Measurements from ENCODE around the gene TGFB1I1. TPM values are rescaled to one million over a fixed set of nuclear protein-coding genes. Genes with fewer than 3 reads are reported as not detected.

TGFB1I1 gene
- total and polyA plus RNA-seq, 7 donors = 4.5 to 11.5 (median 8.3) TPM

DNA sequence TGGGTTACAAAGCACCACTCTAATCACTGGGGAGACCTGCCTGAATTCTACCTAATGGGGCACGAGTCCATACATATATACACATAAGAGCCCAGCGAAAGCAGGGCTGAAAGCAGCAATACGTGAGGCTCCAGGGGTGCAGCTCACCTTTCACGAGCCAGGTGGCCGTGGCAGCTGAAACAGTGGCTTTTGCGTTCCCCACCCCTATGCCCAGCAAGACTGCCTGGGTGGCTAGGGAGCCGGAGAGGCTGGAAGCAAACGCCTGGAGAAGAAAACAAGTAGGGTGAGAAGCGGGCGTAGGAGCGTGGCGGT lies 35.6 kb downstream of the TGFB1I1 start:
- no peak for TF ChIP-seq CTCF (IDR thresholded peaks at IDR 0.05)
- peaks cover 21% of the 10 kb centered on the region for H3K4me1 ChIP-seq
- intact Hi-C loops (cut with DNase I) = loop anchor here in 1 of 2 donors (10.0 kb wide), 2 partner anchors 207 to 367 kb away; partner anchors contain the start of gene ZNF267
- DNase-seq (no peak), ATAC-seq (peak in 3 of 4 donors; percentile 1 to 20 (median 14))
- H3K36me3 ChIP-seq (ENCODE audit: insufficient read depth in 1 of 2, low read depth in 1 of 2) = peaks cover 0 to 27% of the 10 kb centered on the region in 2 donors
- peak overlapping the region; percentile 92 for H3K4me3 ChIP-seq
- H3K27ac ChIP-seq = peak overlapping the region; percentile 96
- no peaks in the 10 kb centered on the region for H3K9me3 ChIP-seq
- H3K27me3 ChIP-seq (ENCODE audit: insufficient read depth in 3 of 3, low read length in 2 of 3) = no peaks in the 10 kb centered on the region
- WGBS, 3 donors = 2% methylated on average over 12 of the region's 12 CpGs

- intact Hi-C loops (cut with DNase I) = loop anchor here (2.0 to 10.0 kb wide), 3 partner anchors 49 to 367 kb away; partner anchors contain the start of genes ARMC5 (in 1 of the 2) and ZNF267 (in 1 of the 2)
- WGBS, 3 donors = 0 to 1% (median 0%) methylated on average over 53 to 65 of the region's 65 CpGs
- H3K27ac ChIP-seq = peak within 1 kb of the TSS; percentile 96
- peak; percentile 97 to 99 (median 98) for ATAC-seq
- TF ChIP-seq CTCF (IDR thresholded peaks at IDR 0.05) = no peak
- H3K9me3 ChIP-seq = no peaks in the 10 kb centered on the region
- peak within 1 kb of the TSS; percentile 92 for H3K4me3 ChIP-seq
- DNase-seq = peak; percentile 92 to 96
- H3K36me3 ChIP-seq (ENCODE audit: insufficient read depth in 1 of 2, low read depth in 1 of 2) = peaks cover 0 to 27% of the 10 kb centered on the region in 2 donors
- no peaks in the 10 kb centered on the region for H3K27me3 ChIP-seq (ENCODE audit: insufficient read depth in 3 of 3, low read length in 2 of 3)
- H3K4me1 ChIP-seq = peaks cover 21% of the 10 kb centered on the region
Measured at GRCh38 chr16:31507929-31508705, 36.2 kb downstream of the TGFB1I1 start, which contains the start of gene RUSF1. TSS of gene RUSF1 (minus strand) at chr16:31508391. CDS start at chr16:31508373, 18 bp downstream.

DNA sequence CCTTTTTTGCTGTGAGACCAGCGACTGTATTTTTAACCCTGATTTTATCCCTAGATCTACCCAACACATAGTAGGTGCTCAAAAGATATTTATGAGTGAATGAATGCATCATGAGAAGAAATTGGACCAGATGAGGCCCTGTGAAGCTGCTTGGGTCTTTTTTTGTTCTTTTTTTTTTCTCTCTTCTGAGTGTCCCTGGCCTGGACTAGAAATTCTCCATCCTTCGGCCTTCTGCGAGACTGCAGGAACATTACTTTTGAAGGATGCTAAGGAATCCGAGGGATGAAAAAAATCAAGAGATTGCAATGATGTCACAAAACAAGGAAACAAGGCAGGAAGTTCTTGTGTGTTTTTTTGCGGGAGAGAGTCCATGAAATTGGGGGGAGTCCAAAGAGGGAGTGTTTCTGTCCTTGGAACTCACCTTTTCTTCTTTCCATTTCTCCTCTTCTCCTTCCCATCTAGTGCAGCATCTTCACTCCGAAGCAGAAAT lies 36.8 kb downstream of the TGFB1I1 start:
- no peaks in the 10 kb centered on the region for H3K9me3 ChIP-seq
- WGBS, 3 donors = 9 to 12% (median 12%) methylated on average over 6 of the region's 6 CpGs
- no peaks in the 10 kb centered on the region for H3K27me3 ChIP-seq (ENCODE audit: insufficient read depth in 3 of 3, low read length in 2 of 3)
- TF ChIP-seq CTCF (IDR thresholded peaks at IDR 0.05) = no peak
- H3K36me3 ChIP-seq (ENCODE audit: insufficient read depth in 1 of 2, low read depth in 1 of 2) = peaks cover 0 to 27% of the 10 kb centered on the region in 2 donors
- ATAC-seq = peak in 2 of 4 donors; percentile 8 to 47
- H3K4me3 ChIP-seq = peak overlapping the region; percentile 92
- H3K27ac ChIP-seq = peak overlapping the region; percentile 96
- H3K4me1 ChIP-seq = peaks cover 21% of the 10 kb centered on the region
- intact Hi-C loops (cut with DNase I) = loop anchor here (2.0 to 10.0 kb wide), 3 partner anchors 50 to 366 kb away; partner anchors contain the start of genes ARMC5 (in 1 of the 2) and ZNF267 (in 1 of the 2)
- no peak for DNase-seq

DNA sequence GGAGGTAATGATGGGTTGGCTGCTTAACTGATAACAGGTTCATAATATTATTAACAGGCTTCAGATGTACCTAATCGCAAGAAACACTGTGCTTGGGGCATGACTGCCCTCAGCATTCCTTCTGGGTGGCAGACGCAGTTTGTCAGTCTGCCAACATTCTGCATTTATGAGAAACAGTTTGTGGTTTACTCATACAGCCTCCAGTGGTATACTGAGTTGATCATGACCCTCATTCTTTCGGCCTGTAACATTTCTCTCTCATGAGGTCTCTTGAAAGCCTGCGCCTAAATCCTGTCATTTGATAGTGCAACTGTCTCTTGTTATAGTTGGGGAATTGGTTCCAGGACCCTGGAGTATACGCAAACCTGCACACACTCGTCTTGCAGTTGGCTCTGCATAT lies 41.2 kb downstream of the TGFB1I1 start:
- 57 to 70% (median 60%) methylated on average over 6 of the region's 6 CpGs for WGBS, 3 donors
- TF ChIP-seq CTCF (IDR thresholded peaks at IDR 0.05) = no peak
- H3K4me3 ChIP-seq = no peak overlapping the region
- no peaks in the 10 kb centered on the region for H3K9me3 ChIP-seq
- H3K27me3 ChIP-seq (ENCODE audit: insufficient read depth in 3 of 3, low read length in 2 of 3) = no peaks in the 10 kb centered on the region
- DNase-seq (no peak), ATAC-seq (no peak)
- intact Hi-C loops (cut with DNase I) = loop anchor here in 1 of 2 donors (5.0 kb wide), 1 partner anchor 199 kb away; a partner anchor contains a TSS
- no peak overlapping the region for H3K27ac ChIP-seq
- no peaks in the 10 kb centered on the region for H3K36me3 ChIP-seq (ENCODE audit: insufficient read depth in 1 of 2, low read depth in 1 of 2)
- peaks cover 4% of the 10 kb centered on the region for H3K4me1 ChIP-seq

Measured in psoas muscle (tissue), 8 donors.